22Rv1 (cell line): ENCODE measurements around the gene NDUFB4.
"Not testable (repeated sequence)": the region's sequence is repeated elsewhere in the genome, so short reads cannot be mapped to it uniquely, and the experiment has no call there.

Experiments
- H3K27ac ChIP-seq: fragments of 450-650 bp; 2 replicates; pipeline ENCODE4 v1.5.1; 2017
- CTCF ChIP-seq: fragments of 450-650 bp; IDR thresholded peaks from 2 replicates; pipeline ENCODE4 v1.5.1; 2017; ENCODE audit warnings: mild to moderate bottlenecking
- ZFX ChIP-seq: fragments of 450-650 bp; IDR thresholded peaks from 2 replicates; pipeline ENCODE4 v1.6.1; 2017; ENCODE audit warnings: antibody characterized with exemption, borderline replicate concordance

The NDUFB4 gene

GRCh38 chr3:120623727-120624093 is 27.6 kb downstream of the NDUFB4 start:
- TF ChIP-seq CTCF (no peak), ZFX (no peak)
- H3K27ac ChIP-seq: no peak overlapping the region

- H3K27ac ChIP-seq: no peak overlapping the region
- TF ChIP-seq ZFX: no peak
- no peak for TF ChIP-seq CTCF
Measured at GRCh38 chr3:120625159-120625586, 29.0 kb downstream of the NDUFB4 start.

- TF ChIP-seq ZFX (no peak), CTCF (no peak)
Measured at GRCh38 chr3:120634539-120634938, 38.4 kb downstream of the NDUFB4 start.

GRCh38 chr3:120636795-120637401 is 40.8 kb downstream of the NDUFB4 start:
- TF ChIP-seq ZFX: no peak
- TF ChIP-seq CTCF: no peak
- H3K27ac ChIP-seq: no peak overlapping the region

More at GRCh38 chr3:120634539-120634938, 38.4 kb downstream of the NDUFB4 start:
- H3K27ac ChIP-seq: no peak overlapping the region

- TF ChIP-seq ZFX (no peak), CTCF (no peak)
- no peak overlapping the region for H3K27ac ChIP-seq
Measured at GRCh38 chr3:120637851-120638559, 41.9 kb downstream of the NDUFB4 start.

GRCh38 chr3:120638820-120639219 is 42.7 kb downstream of the NDUFB4 start:
- H3K27ac ChIP-seq: not testable (repeated sequence)

- TF ChIP-seq CTCF: no peak
- TF ChIP-seq ZFX: no peak
- no peak overlapping the region for H3K27ac ChIP-seq
Measured at GRCh38 chr3:120640231-120640630, 44.1 kb downstream of the NDUFB4 start.

GRCh38 chr3:120641696-120642246 is 45.6 kb downstream of the NDUFB4 start:
- H3K27ac ChIP-seq: no peak overlapping the region
- no peak for TF ChIP-seq ZFX
- no peak for TF ChIP-seq CTCF
